HEK293 (cell line): ENCODE measurements around the gene KIF1A.

Experiments used
- SALL2 ChIP-seq: fragments of 450-650 bp; formaldehyde crosslinking; IDR thresholded peaks from 2 replicates; pipeline ENCODE4 v1.5.0; 2017; ENCODE audit warnings: missing biosample characterization, mild to moderate bottlenecking, missing genetic modification characterization, borderline replicate concordance
- ZFP3 ChIP-seq: fragments of 450-650 bp; formaldehyde crosslinking; IDR thresholded peaks from 2 replicates; pipeline ENCODE4 v1.5.1; 2016; ENCODE audit warnings: low read depth, missing biosample characterization, missing genetic modification characterization
- TF ChIP-seq, protein P1 (sequence below): fragments of 450-650 bp; formaldehyde crosslinking; IDR thresholded peaks from 2 replicates; pipeline ENCODE4 v1.5.1; 2016; ENCODE audit warnings: missing biosample characterization, missing genetic modification characterization
- TF ChIP-seq, protein P2 (sequence below): fragments of 450-650 bp; formaldehyde crosslinking; conservative IDR thresholded peaks from 2 replicates; pipeline ENCODE4 v1.5.1; 2016; ENCODE audit warnings: low read depth, missing biosample characterization, missing genetic modification characterization
- TF ChIP-seq, protein P3 (sequence below): fragments of 450-650 bp; formaldehyde crosslinking; IDR thresholded peaks from 2 replicates; pipeline ENCODE4 v1.5.1; 2016; ENCODE audit warnings: missing biosample characterization, missing genetic modification characterization

DNA sequence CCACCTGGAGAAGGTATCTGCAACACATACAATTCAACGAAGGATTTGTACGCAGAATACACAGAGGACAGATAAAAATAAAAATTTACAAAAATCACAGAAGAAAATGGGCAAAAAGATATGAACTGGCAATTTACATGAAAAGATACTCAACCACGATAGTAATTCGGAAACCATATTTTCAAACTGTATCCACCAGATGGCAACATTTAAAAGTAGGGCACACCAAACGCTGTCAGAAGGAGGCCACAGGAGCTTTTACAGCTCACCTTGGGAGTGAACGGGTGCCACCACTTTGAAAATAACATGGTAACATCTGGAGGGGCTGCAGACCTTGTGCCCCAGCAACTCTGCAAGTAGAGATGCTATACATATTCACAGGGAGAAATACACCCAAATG lies 9.8 kb downstream of the KIF1A start:
- TF ChIP-seq, protein P1, sequence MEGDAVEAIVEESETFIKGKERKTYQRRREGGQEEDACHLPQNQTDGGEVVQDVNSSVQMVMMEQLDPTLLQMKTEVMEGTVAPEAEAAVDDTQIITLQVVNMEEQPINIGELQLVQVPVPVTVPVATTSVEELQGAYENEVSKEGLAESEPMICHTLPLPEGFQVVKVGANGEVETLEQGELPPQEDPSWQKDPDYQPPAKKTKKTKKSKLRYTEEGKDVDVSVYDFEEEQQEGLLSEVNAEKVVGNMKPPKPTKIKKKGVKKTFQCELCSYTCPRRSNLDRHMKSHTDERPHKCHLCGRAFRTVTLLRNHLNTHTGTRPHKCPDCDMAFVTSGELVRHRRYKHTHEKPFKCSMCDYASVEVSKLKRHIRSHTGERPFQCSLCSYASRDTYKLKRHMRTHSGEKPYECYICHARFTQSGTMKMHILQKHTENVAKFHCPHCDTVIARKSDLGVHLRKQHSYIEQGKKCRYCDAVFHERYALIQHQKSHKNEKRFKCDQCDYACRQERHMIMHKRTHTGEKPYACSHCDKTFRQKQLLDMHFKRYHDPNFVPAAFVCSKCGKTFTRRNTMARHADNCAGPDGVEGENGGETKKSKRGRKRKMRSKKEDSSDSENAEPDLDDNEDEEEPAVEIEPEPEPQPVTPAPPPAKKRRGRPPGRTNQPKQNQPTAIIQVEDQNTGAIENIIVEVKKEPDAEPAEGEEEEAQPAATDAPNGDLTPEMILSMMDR (tag by site-specific recombination), result no peak; the same call in 1 of the 2 replicates
- TF ChIP-seq, protein P2, sequence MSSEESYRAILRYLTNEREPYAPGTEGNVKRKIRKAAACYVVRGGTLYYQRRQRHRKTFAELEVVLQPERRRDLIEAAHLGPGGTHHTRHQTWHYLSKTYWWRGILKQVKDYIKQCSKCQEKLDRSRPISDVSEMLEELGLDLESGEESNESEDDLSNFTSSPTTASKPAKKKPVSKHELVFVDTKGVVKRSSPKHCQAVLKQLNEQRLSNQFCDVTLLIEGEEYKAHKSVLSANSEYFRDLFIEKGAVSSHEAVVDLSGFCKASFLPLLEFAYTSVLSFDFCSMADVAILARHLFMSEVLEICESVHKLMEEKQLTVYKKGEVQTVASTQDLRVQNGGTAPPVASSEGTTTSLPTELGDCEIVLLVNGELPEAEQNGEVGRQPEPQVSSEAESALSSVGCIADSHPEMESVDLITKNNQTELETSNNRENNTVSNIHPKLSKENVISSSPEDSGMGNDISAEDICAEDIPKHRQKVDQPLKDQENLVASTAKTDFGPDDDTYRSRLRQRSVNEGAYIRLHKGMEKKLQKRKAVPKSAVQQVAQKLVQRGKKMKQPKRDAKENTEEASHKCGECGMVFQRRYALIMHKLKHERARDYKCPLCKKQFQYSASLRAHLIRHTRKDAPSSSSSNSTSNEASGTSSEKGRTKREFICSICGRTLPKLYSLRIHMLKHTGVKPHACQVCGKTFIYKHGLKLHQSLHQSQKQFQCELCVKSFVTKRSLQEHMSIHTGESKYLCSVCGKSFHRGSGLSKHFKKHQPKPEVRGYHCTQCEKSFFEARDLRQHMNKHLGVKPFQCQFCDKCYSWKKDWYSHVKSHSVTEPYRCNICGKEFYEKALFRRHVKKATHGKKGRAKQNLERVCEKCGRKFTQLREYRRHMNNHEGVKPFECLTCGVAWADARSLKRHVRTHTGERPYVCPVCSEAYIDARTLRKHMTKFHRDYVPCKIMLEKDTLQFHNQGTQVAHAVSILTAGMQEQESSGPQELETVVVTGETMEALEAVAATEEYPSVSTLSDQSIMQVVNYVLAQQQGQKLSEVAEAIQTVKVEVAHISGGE (tag by site-specific recombination), result no peak
- TF ChIP-seq, protein P3, sequence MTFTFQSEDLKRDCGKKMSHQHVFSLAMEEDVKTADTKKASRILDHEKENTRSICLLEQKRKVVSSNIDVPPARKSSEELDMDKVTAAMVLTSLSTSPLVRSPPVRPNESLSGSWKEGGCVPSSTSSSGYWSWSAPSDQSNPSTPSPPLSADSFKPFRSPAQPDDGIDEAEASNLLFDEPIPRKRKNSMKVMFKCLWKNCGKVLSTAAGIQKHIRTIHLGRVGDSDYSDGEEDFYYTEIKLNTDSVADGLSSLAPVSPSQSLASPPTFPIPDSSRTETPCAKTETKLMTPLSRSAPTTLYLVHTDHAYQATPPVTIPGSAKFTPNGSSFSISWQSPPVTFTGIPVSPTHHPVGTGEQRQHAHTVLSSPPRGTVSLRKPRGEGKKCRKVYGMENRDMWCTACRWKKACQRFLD (tag by site-specific recombination), result no peak
- TF ChIP-seq SALL2 (tag by site-specific recombination) (no peak), ZFP3 (tag by site-specific recombination) (no peak)
